Measurements from ENCODE around the gene KNTC1.
A peak's percentile ranks its signal among the peaks of the same experiment; 100 is the strongest.
"Not testable (repeated sequence)": the region's sequence is repeated elsewhere in the genome, so short reads cannot be mapped to it uniquely, and the experiment has no call there.

Gene KNTC1

DNA sequence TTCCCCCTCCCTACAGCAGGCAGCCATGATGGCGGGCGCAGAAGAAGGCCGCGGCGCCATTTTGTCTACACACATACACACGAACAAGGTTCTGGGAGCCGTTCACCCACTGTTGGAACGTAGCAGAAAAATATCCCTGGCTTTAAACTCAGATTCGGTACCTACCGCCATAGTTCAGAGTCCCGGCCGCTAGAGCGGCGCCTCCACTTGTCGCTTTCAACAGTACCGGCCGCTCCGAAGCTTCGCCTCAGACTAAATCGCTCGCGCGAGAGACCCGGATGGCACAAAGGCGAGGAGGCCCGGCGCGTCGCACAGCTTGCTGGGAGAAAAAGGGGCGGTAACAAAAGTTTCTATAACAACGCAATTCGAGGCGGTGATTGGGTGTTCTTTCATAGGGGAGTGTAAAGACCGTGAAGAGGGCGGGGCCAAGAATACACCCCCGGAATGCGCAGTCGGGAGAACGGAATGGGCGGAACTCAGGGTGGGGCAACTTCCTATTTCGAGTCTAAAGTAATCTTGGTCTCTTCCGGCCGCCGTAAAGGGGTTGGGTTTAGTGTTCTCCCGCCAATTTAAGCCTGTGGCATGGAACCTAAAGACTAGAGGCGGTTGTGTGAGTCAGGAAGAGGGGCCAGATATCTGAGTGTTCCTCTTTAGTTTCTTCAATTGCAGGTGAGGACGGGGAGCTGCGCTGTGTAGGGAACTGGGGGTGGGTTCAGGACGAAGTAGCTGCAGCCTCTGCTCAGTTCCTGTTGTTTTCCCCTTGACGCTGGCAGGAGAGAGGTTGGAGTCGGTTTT, at the start of gene KNTC1, which contains the start of gene RSRC2:
Gene KNTC1, plus strand, starts transcription at position 567 of the 795 bp plus-strand sequence. CDS start 2,815 bp downstream, outside the sequence.
Gene RSRC2, minus strand, starts transcription at position 254 of the 795 bp plus-strand sequence. Its CDS starts 83 bp downstream, at position 171.
- peak; percentile 99 for DNase-seq (ENCODE audit: low read depth)

- DNase-seq (ENCODE audit: low read depth), result no peak
These were observed 46.3 kb upstream of the KNTC1 start for GRCh38 chr12:122480753-122481152.

DNA sequence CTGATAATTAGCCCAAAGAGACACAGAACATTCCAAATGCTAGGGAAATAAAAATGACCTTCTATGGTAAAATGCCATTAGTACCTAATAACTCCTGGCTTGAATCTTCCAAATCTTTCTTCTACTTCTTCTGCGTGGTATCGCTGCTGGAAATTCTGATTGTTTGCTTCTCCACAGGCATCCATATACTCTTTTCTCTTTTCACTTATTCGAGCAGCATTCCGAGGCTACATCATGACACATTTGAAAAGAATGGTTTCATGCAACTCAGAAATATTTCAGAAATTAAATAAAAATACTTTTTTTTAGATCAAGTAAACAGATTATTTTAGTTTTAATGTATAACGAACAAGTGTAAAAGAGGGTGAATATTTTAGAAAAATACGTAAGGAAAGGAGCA, 45.2 kb upstream of the KNTC1 start:
- DNase-seq (ENCODE audit: low read depth), result no peak

DNA sequence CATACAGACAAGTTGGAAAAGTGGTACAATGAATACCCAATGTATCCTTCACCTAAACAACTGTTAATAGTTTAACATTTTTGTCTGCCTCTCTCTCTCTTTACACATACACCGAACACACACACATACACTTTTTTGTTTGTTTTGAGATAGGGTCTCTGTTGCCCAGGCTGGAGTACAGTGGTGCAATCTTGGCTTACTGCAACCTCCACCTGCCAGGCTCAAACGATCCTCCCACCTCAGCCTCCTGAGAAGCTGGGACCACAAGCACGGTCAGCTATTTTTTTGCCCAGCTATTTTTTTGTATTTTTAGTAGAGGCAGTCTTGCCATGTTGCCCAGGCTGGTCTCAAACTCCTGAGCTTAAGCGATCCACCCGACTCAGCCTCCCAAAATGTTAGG, 43.1 kb upstream of the KNTC1 start:
- DNase-seq (ENCODE audit: low read depth), result no peak

- not testable (repeated sequence) for DNase-seq (ENCODE audit: low read depth)
These were observed 42.7 kb upstream of the KNTC1 start for GRCh38 chr12:122484385-122484784.

DNA sequence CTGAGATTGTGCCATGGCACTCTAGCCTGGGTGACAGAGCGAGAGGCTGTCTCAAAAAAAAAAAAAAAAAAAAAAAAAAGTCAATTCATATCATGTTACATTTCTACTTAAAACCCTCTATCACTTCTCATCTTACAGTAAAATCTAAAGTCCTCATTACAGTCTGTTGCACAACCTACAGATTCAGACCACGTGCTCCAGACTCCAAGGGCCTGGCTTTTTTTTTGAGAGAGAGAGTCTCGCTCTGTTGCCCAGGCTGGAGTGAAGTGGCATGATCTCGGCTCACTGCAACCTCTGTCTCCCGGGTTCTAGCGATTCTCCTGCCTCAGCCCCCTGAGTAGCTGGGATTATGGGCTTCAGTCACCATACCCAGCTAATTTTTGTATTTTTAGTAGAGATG, 40.7 kb upstream of the KNTC1 start:
- DNase-seq (ENCODE audit: low read depth), result not testable (repeated sequence)

GRCh38 chr12:122486805-122487426, 40.1 kb upstream of the KNTC1 start:
- no peak for DNase-seq (ENCODE audit: low read depth)

DNA sequence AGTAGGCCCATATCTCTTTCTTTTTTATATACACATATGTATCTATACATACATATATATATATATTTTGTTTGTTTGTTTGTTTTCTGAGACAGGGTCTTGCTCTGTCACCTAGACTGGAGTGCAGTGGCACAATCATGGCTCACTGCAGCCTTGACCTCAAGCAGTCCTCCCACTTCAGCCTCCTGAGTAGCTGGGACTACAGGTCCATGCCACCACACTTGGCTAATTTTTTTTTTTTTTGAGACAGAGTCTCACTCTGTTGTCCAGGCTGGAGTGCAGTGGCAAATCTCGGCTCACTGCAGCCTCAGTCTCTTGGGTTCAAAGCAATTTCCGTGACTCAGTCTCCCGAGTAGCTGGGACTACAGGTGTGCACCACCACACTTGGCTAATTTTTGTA, 39.2 kb upstream of the KNTC1 start:
- not testable (repeated sequence) for DNase-seq (ENCODE audit: low read depth)

DNA sequence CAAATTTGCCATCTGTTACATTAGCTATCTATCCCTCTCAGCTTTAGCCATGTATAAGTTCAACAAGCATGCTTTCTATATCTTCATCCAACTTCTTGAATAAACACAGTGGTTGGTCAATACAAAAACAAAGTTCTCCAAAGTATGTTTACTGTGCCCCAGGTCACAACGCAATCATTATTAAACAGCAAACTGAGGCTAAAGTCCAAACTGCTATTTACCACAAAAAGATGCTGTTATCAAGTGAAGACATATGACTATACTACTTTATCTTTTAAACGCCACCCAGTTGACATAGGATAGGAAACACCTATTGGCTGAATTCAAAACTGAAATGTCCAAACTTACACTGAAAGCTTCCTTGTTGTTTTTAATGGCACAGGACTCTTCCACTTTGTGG, 38.0 kb upstream of the KNTC1 start:
- DNase-seq (ENCODE audit: low read depth), result no peak

DNA sequence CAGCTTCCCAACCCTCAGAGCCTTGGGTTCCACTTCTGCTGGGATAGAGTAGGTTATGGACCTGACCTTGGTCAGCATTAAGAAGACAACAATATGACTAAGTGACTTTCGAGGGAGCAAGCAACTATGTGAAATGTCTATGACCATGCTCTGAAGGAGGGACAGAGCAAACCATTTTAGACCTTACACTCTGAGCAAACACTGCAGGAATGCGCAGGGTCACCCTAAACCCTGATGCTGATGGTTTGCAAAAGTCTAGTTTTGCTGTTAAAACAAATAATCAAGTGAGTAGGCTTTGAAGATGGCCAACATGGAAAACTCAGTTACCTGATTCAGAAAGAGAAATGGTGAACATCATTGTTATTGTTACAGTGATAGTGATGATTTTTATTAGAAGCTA, 35.1 kb upstream of the KNTC1 start:
- DNase-seq (ENCODE audit: low read depth), result no peak

DNA sequence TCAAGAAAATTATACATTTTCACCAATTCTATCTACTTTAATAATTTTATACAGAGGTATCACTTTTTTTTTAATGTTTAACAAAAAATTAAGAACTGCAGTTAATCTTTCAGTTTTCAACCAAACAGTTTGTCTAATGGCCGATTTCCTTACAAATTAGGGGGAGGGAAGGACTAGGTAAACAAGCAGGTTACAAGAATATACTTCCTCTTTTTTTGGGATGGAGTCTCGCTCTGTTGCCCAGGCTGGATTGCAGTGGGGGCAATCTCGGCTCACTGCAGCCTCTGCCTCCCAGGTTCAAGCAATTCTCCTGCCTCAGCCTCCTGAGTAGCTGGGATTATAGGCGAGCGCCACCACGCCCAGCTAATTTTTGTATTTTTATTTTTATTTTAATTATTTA, 33.8 kb upstream of the KNTC1 start:
- DNase-seq (ENCODE audit: low read depth), result not testable (repeated sequence)

- no peak for DNase-seq (ENCODE audit: low read depth)
These were observed 31.8 kb upstream of the KNTC1 start for GRCh38 chr12:122495258-122495657.

DNA sequence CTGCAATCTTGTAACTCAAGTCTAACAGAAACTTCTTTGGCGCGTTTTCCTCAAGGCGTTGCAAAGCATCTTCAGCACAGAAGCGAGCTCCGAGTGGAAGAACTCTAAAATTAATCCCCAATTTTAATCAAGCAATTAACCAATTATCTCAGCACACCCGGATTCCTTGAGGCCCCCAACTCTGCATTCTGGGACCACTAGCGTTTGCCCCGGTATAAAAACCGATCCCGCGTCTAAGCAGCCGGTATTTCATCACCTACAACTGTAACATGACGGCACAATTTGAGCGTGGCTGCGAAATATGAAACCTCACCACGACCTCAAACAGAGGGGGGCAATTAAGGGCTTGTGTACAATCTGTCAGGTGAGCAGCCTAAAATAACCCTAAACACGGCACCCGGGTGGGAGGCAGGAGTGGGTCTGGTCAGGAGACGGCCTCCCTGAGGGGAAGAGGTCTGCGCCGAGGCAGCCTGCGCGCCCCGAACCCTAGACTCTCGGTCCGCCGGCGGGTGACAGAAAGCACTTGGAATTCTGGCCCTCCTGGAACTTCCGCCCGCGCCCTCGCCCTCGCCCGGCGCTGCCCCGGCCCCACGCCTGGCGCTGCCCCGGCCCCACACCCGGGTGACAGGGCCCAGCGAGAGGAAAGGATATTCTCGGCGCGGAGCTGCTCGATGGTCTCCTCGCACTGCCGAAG, 26.9 kb upstream of the KNTC1 start:
- peak; percentile 20 for DNase-seq (ENCODE audit: low read depth)

DNA sequence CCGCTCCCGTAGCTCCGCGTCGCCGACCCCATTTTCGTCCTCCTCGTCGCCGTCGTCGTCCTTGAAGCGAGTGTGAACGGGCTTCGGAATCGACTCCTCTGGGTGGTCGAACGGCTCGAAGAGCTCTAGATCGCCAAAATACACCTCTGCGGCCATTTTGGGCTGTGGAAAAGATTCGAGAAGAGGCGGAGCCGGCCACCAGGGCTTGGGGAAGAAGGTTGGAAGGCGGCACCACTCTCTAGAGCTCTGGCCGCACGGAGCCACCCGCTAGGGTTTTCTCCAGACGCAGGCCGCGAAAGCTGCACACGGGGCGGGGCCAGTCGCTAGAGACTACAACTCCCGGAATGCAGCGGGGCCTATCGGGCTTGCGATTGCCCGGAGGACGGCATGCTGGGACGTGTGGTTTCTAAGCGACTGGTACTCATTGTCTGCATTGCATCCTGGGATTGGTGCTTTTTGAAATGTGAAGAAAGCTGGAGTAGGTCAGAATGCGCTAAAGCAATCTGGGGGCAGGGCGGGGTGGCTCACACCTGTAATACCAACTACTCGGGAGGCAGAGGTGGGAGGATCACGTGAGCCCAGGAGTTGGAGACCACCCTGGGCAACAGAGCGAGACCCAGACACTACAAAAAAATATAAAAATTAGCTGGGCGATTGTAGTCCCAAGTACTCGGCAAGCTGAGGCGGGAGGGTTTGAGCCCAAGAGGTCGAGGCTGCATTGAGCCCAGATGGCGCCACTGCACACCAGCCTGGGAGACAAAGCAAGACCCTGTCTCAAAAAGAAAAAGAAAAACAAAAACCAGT, 26.2 kb upstream of the KNTC1 start, which contains the start of gene ZCCHC8:
Gene ZCCHC8, minus strand, starts transcription at position 248 of the 804 bp plus-strand sequence. Its CDS starts 92 bp downstream, at position 156.
- peak; percentile 95 for DNase-seq (ENCODE audit: low read depth)

GRCh38 chr12:122501489-122501989, 25.5 kb upstream of the KNTC1 start:
- DNase-seq (ENCODE audit: low read depth), result no peak

DNA sequence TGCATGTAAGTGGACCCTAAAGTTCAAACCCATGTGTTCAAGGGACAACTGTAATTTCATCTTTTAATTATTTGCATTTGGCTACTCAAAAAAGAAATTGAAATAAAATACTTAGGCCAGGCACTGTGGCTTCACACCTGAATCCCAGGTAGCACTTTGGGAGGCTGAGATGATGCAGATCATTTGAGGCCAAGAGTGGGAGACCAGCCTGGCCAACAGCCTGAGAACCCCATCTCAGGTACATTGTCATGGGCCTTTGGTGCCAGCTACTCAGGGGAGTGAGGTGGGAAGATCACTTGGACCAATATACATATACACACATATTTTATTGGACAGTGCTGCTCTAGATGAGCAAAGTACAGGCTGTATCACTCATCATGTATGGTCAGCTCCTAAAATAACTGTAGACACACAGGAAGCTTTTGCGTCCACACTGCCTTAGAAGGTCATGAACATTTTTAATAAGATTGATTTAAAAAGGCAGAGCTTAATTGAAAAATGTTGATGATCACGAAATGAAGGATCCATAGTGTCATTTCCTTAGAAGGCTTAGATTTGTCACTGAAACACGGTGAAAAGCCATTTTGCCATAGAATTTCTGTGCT, 23.8 kb upstream of the KNTC1 start:
- DNase-seq (ENCODE audit: low read depth), result no peak

- no peak for DNase-seq (ENCODE audit: low read depth)
These were observed 23.1 kb upstream of the KNTC1 start for GRCh38 chr12:122503783-122504590.

GRCh38 chr12:122505419-122506051, 21.5 kb upstream of the KNTC1 start:
- DNase-seq (ENCODE audit: low read depth), result no peak

DNA sequence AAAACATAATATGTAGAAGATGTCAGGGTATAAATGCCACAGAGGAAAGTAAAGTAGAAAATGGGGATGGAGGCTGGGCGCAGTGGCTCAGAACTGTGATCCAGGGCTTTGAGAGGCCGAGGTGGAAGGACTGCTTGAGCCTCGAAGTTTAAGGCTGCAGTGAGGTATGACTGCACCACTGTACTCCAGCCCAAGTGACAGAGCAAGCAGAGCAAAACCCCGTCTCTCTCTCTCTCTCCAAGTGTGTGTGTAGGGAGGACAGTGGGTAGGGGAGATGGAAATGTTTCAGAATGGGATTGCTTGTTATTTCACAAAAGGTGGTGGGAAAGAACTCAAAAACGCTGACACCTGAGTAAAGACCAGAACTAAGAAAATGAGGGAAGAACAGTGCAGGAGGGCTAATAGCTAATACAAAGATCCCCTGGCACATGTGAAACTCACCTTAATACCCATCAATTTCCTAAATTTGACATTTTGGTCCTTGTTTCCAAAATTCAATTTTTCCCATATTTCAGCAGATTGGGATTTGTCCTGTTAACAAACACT, 20.6 kb upstream of the KNTC1 start:
- no peak for DNase-seq (ENCODE audit: low read depth)

DNA sequence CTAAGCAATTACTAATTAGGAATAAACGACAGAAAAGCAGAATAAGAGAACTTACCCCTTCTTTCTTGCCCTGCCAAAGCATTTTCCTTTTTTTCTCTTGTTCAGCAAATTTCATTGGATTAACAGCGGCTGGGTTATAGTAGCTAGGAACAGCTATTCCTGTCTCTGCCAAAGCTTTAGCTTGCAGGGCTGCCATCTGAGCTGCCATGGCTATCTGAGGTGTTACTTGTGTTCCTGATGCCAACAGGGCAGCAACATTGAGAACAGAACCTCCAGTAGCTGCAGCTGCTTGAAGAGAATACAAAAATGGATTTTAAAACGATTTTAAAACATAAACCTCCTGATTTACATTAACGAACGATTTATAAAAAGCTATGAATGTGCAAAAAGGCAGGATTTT, 18.9 kb upstream of the KNTC1 start:
- DNase-seq (ENCODE audit: low read depth), result no peak
